Subcutaneous abdominal adipose tissue (tissue), 5 donors: ENCODE data around the gene FHAD1.

ENCODE experiments used
- H3K27ac ChIP-seq: one replicate; pipeline ENCODE4 v1.7.0; 2013; ENCODE audit warnings: low read depth, mild to moderate bottlenecking, inconsistent platforms, low read length, moderate library complexity
- H3K27me3 ChIP-seq, 5 donors: one replicate each; pipeline ENCODE4 v1.7.0; 2013; ENCODE audit warnings: low read length in 5 of 5, inconsistent platforms in 1 of 5; ENCODE audit not compliant: control insufficient read depth in 5 of 5, insufficient read depth in 4 of 5
- H3K36me3 ChIP-seq, 5 donors: one replicate each; pipeline ENCODE4 v1.7.0; 2013; ENCODE audit warnings: low read length in 5 of 5; ENCODE audit not compliant: control insufficient read depth in 5 of 5, insufficient read depth in 5 of 5
- H3K4me1 ChIP-seq, 5 donors: one replicate each; pipeline ENCODE4 v1.7.0; 2013; ENCODE audit warnings: low read length in 5 of 5, mild to moderate bottlenecking in 3 of 5, moderate library complexity in 1 of 5; ENCODE audit not compliant: control insufficient read depth in 5 of 5, insufficient read depth in 5 of 5
- H3K4me3 ChIP-seq, 5 donors: one replicate each; pipeline ENCODE4 v1.7.0; 2013; ENCODE audit warnings: low read length in 5 of 5, low read depth in 1 of 5
- H3K9ac ChIP-seq, 5 donors: one replicate each; pipeline ENCODE4 v1.7.0; 2013; ENCODE audit warnings: low read length in 5 of 5, mild to moderate bottlenecking in 4 of 5, moderate library complexity in 3 of 5
- H3K9me3 ChIP-seq, 5 donors: one replicate each; pipeline ENCODE4 v1.7.0; 2013; ENCODE audit warnings: low read length in 5 of 5; ENCODE audit not compliant: control insufficient read depth in 5 of 5
- donor health status: healthy.
- donor health status: healthy.
- donor health status: healthy.
- donor health status: healthy.
- donor health status: healthy.

Gene FHAD1

DNA sequence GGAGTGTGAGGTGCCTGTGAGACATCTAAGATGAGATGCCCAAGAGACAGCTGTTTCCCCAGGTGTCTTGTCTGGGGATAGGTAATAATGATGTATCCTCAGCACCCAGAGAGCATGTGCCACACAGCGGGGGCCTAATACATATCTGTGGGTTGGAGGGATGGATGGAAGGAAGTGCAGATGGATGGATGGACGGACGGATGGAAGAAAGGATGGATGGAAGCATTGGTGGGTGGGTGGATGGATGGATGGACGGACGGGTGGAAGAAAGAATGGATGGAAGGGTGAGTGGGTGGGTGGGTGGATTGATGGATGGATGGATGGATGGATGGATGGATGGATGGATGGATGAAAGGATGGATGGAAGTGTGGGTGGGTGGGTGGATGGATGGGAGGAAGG, 84.2 kb downstream of the FHAD1 start:
- H3K9me3 ChIP-seq = no peaks in the 10 kb centered on the region
- H3K4me3 ChIP-seq = no peak overlapping the region
- H3K4me1 ChIP-seq = peaks cover 11 to 39% (median 28%) of the 10 kb centered on the region in 5 donors
- no peaks in the 10 kb centered on the region for H3K36me3 ChIP-seq
- peaks cover 0 to 17% (median 2%) of the 10 kb centered on the region in 5 donors for H3K27me3 ChIP-seq
- H3K27ac ChIP-seq = no peak overlapping the region
- no peak overlapping the region for H3K9ac ChIP-seq

DNA sequence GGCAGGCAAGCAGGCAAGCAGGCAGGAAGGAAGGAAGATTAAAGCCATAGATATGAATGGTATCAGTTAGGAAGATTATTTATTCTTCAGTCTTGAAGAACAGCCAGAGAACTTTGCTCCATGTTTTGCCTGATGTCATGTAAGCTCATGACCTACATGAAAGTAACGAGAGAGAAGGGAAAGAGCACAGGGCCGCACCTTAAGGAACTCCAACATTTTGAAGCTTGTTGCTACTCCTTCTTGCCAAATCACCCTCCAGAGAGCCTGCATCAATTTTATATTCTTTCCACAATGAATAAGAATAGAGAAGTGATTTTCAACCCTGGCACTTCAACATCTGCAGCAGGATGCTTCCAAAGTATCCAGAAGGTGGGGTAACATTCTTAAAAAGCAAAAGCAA, 84.7 kb downstream of the FHAD1 start:
- H3K27ac ChIP-seq = no peak overlapping the region
- no peaks in the 10 kb centered on the region for H3K9me3 ChIP-seq
- no peak overlapping the region for H3K9ac ChIP-seq
- H3K36me3 ChIP-seq = no peaks in the 10 kb centered on the region
- peaks cover 0 to 17% (median 2%) of the 10 kb centered on the region in 5 donors for H3K27me3 ChIP-seq
- peaks cover 11 to 43% (median 26%) of the 10 kb centered on the region in 5 donors for H3K4me1 ChIP-seq
- H3K4me3 ChIP-seq = no peak overlapping the region

DNA sequence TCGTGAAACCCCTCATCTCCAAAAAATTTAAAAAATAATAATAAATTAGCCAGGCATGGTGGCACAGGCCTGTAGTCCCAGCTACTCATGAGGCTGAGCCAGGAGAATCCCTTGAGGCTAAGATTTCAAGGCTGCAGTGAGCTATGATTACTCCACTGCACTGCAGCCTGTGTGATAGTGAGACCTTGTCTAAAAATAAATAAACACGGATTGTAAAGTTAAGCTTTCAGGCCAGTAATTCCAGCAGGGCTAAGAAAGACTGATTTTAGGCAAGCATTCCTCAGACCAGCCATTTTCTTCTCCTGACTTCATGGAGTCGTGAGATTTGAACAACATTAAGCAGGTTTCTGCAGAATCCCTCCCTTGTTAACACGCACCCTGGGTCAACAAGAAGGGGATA, 85.5 kb downstream of the FHAD1 start:
- H3K27me3 ChIP-seq = peaks cover 0 to 9% (median 0%) of the 10 kb centered on the region in 5 donors
- H3K4me1 ChIP-seq = peaks cover 12 to 43% (median 29%) of the 10 kb centered on the region in 5 donors
- H3K9ac ChIP-seq = no peak overlapping the region
- H3K36me3 ChIP-seq = no peaks in the 10 kb centered on the region
- H3K27ac ChIP-seq = no peak overlapping the region
- H3K9me3 ChIP-seq = no peaks in the 10 kb centered on the region
- H3K4me3 ChIP-seq = no peak overlapping the region

DNA sequence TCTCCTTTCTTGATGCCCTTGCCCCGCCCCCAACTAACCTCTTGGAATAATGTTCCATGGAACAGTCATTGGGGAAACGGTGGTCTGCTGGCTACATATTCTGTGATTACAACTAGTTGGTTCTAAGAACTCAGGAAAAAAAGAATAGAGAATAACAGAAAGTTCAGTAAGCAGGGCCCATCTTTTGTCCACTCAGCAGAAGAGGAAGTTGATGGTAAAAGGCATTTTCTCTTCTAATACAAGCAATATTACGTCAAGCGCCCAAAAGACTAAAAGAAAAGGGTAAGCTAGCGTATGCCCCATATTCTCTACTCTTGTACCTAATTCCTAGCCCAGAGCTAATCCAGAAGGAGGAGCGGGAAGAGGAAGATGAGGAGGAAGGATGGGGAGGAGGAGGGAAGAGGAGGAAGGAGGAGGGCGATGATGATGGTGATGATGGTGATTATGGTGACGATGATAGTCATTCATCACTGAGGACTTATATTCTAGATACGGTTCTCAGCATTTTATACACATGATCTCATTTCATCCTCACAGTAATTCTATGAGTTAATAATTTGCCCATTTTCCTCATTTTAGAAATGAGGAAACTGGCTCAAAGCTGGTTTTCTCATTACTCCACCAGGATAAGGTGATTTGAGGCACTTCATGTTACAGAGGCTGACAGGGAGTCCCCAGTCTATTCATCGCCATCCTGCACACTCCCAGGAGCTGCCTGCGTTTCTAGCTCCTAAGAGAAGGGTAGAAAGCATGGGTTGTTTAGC, 86.1 kb downstream of the FHAD1 start:
- H3K4me1 ChIP-seq = peaks cover 12 to 49% (median 34%) of the 10 kb centered on the region in 5 donors
- no peaks in the 10 kb centered on the region for H3K36me3 ChIP-seq
- H3K9me3 ChIP-seq = peaks cover 0 to 2% (median under 1%) of the 10 kb centered on the region in 5 donors
- H3K27me3 ChIP-seq = peaks cover 0 to 9% (median 0%) of the 10 kb centered on the region in 5 donors
- no peak overlapping the region for H3K27ac ChIP-seq
- no peak overlapping the region for H3K4me3 ChIP-seq
- H3K9ac ChIP-seq = no peak overlapping the region

DNA sequence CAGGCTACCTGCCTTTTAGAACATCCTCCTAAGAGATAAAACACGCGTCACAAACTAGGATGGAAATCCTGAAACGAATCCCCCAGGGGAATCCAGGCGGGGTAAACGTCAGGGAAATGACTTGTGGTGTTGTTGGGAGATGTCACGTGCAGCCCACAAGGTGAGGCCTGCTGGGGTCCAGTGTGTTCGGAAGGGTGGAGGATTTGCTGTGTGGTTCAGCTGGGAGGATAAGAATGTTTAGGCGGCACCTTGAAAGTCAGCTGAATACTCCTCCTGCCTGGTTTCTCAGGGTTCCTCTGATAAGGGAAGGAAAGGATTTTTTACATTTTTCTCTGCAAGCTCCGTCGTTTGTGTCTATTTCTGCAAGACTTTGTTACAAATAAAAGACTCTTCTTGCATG, 88.0 kb downstream of the FHAD1 start:
- H3K9ac ChIP-seq = no peak overlapping the region
- H3K27ac ChIP-seq = no peak overlapping the region
- H3K27me3 ChIP-seq = peaks cover 0 to under 1% (median 0%) of the 10 kb centered on the region in 5 donors
- peaks cover 1 to 33% (median 17%) of the 10 kb centered on the region in 5 donors for H3K4me1 ChIP-seq
- H3K36me3 ChIP-seq = no peaks in the 10 kb centered on the region
- H3K9me3 ChIP-seq = peaks cover 0 to 3% (median 2%) of the 10 kb centered on the region in 5 donors
- H3K4me3 ChIP-seq = no peak overlapping the region

DNA sequence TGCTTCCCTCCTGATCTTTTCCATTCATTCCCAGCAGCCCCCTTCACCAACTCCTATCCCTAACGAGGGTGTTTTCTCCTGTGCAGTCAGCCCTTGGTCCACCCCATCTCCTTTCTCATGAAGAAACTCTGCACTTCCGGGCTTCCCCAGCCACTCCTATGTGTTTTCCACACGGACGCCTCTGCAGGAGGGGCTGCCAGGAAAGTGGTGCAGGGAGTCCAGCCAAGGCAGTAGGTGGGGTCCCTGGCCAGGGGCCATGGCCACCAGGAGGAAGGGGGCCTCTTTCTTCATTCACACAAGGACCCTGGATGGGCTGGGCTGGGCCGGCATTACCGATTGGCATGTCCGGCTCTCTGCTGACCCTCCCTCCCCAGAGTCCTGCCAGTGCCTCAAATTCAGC, 89.8 kb downstream of the FHAD1 start:
- no peaks in the 10 kb centered on the region for H3K27me3 ChIP-seq
- H3K27ac ChIP-seq = peak overlapping the region; percentile 54
- H3K4me1 ChIP-seq = peaks cover 1 to 33% (median 17%) of the 10 kb centered on the region in 5 donors
- H3K4me3 ChIP-seq = no peak overlapping the region
- no peak overlapping the region for H3K9ac ChIP-seq
- H3K36me3 ChIP-seq = no peaks in the 10 kb centered on the region
- H3K9me3 ChIP-seq = peaks cover 0 to 3% (median 2%) of the 10 kb centered on the region in 5 donors

DNA sequence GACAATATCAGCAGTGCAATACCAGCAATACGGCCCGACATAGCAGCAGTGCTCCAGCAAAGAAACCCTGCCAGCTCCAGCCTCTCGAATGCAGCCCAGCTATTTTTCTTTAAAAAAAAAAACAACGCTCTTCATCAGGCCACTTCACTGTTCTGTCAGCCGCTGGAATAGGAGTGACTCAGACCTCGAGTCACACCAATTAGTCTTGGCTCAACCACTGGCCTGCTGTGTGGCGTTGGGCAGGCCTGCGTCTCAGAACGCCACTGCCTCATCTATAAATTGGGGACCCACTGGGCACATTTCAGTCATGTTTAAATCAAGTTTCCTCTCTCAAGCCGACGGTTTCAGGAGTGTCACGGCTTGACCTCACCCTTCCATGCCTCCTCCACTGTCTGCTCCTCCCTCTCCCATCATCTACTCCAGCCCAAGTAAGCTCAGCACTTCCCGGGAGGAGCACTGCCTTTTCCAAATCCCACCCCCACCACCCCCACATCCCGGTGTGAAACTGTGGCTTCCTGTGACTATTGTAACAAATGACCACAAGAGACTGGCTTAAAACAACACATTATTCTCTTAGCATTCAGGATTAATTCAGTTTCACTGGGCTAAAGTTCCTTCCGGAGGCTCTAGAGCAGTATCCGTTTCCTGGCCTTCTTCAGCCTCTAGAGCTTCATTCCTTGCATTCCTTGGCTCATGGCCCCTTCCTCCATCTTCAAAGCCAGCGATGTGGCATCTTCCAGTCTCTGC, 90.8 kb downstream of the FHAD1 start:
- Histone ChIP-seq H3K27ac (peak overlapping the region; percentile 54), H3K4me1 (peaks cover 1 to 33% (median 17%) of the 10 kb centered on the region in 5 donors), H3K27me3 (no peaks in the 10 kb centered on the region), H3K9me3 (peaks cover 0 to 3% (median 2%) of the 10 kb centered on the region in 5 donors), H3K4me3 (peak overlapping the region in 2 of 5 donors; percentile 2 to 32), H3K9ac (peak overlapping the region in 1 of 5 donors; percentile 26), H3K36me3 (no peaks in the 10 kb centered on the region)

DNA sequence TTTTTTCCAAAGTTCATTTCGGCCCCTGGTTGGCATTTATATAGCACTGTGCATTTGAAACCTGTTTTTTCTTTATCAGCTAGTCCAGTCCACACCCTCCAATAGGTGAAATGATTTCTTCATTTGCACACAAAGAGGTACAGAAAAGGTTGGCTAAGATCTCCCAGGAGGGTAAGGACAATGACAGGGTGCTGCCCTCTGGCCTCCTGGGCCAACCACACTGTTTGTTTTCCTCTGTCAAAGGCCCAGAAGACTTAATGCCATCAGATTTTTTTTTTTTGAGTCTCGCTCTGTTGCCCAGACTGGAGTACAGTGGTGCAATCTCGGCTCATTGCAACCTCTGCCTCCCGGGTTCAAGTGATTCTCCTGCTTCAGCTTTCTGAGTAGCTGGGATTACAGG, 92.5 kb downstream of the FHAD1 start:
- Histone ChIP-seq H3K27ac (no peak overlapping the region), H3K9me3 (peaks cover 0 to 3% (median 2%) of the 10 kb centered on the region in 5 donors), H3K4me1 (peaks cover 1 to 49% (median 18%) of the 10 kb centered on the region in 5 donors)

DNA sequence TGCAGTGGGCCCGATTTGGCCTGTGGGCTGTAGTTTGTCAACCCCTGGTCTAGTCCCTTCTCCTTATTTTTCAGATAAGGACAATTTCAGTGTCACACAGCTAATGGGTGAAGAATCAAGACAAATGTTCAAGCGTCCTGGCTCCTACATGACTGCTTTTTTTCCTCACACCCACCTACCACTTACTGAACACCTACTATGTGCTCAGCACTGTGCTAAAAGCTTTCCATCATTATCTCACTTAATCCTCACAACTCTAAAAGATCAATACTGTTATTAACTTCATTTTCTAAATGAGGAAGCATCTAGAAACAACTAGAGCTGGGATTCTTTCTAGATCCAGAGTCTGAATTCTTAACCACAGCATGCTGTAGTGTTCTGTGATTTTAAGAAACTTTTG, 94.2 kb downstream of the FHAD1 start:
- no peaks in the 10 kb centered on the region for H3K27me3 ChIP-seq
- H3K9ac ChIP-seq = no peak overlapping the region
- no peak overlapping the region for H3K27ac ChIP-seq
- no peak overlapping the region for H3K4me3 ChIP-seq
- no peaks in the 10 kb centered on the region for H3K36me3 ChIP-seq
- H3K9me3 ChIP-seq = peaks cover 0 to 3% (median 2%) of the 10 kb centered on the region in 5 donors
- H3K4me1 ChIP-seq = peaks cover 3 to 59% (median 20%) of the 10 kb centered on the region in 5 donors

More for the DNA sequence above, 92.5 kb downstream of the FHAD1 start:
- Histone ChIP-seq H3K4me3 (no peak overlapping the region), H3K9ac (no peak overlapping the region), H3K27me3 (no peaks in the 10 kb centered on the region), H3K36me3 (no peaks in the 10 kb centered on the region)
